Measurements from ENCODE around the gene ARHGEF40.

ARHGEF40 gene

GRCh38 chr14:21093769-21094681 is 23.9 kb downstream of the ARHGEF40 start:
- ChIA-PET CTCF (interaction anchor here (1.6 to 7.4 kb wide), 11 partner anchors 11 to 90 kb away, joined by 5 to 204 read pairs (median 15); partner anchors contain the start of genes ARHGEF40, RNASE7 and TMEM253), POLR2A (no interaction called here)
- Histone ChIP-seq H3K4me1 (ENCODE audit: control extremely low read depth in 1 of 4, control insufficient read depth in 4 of 4, insufficient read depth in 4 of 4, low read length in 3 of 4) (peaks cover 3 to 24% (median 10%) of the 10 kb centered on the region in 4 experiments), H3K9me3 (ENCODE audit: control extremely low read depth in 1 of 5, control insufficient read depth in 4 of 5, insufficient read depth in 2 of 5, low read depth in 1 of 5, low read length in 4 of 5) (no peaks in the 10 kb centered on the region), H3K4me3 (ENCODE audit: control insufficient read depth in 1 of 7, extremely low read depth in 1 of 7, insufficient read depth in 4 of 7, low read depth in 2 of 7, low read length in 6 of 7) (no peak overlapping the region), H3K27me3 (replicated peaks in 2 of 5; ENCODE audit: control insufficient read depth in 4 of 5, insufficient read depth in 5 of 5, low read length in 4 of 5) (no peaks in the 10 kb centered on the region), H3K36me3 (ENCODE audit: control insufficient read depth in 4 of 4, insufficient read depth in 4 of 4, low read length in 3 of 4) (peaks cover 0 to 40% (median 15%) of the 10 kb centered on the region in 4 experiments), H3K27ac (ENCODE audit: insufficient read depth in 1 of 2, low read depth in 1 of 2, low read length in 2 of 2, poor library complexity in 1 of 2, severe bottlenecking in 2 of 2) (no peak overlapping the region)
- no peak for DNase-seq
- WGBS (ENCODE audit: insufficient coverage): 93% methylated on average over 5 of the region's 7 CpGs

GRCh38 chr14:21095430-21096205 is 25.5 kb downstream of the ARHGEF40 start:
- no peaks in the 10 kb centered on the region for H3K9me3 ChIP-seq (ENCODE audit: control extremely low read depth in 1 of 5, control insufficient read depth in 4 of 5, insufficient read depth in 2 of 5, low read depth in 1 of 5, low read length in 4 of 5)
- H3K27me3 ChIP-seq (replicated peaks in 2 of 5; ENCODE audit: control insufficient read depth in 4 of 5, insufficient read depth in 5 of 5, low read length in 4 of 5): no peaks in the 10 kb centered on the region
- peaks cover 0 to 26% (median 12%) of the 10 kb centered on the region in 4 experiments for H3K36me3 ChIP-seq (ENCODE audit: control insufficient read depth in 4 of 4, insufficient read depth in 4 of 4, low read length in 3 of 4)
- H3K27ac ChIP-seq (ENCODE audit: insufficient read depth in 1 of 2, low read depth in 1 of 2, low read length in 2 of 2, poor library complexity in 1 of 2, severe bottlenecking in 2 of 2): peak overlapping the region in 1 of 2 experiments; percentile 7
- POLR2A ChIA-PET: interaction anchor here (0.8 kb wide), 1 partner anchor 27 kb away, joined by 3 read pairs; no protein-coding TSS in a partner anchor
- CTCF ChIA-PET: interaction anchor here (1.5 to 7.4 kb wide), 6 partner anchors 9 to 81 kb away, joined by 3 to 204 read pairs (median 120); partner anchors contain the start of genes ARHGEF40 and TMEM253
- WGBS (ENCODE audit: insufficient coverage): 70% methylated on average over 2 of the region's 6 CpGs
- peaks cover 4 to 32% (median 19%) of the 10 kb centered on the region in 4 experiments for H3K4me1 ChIP-seq (ENCODE audit: control extremely low read depth in 1 of 4, control insufficient read depth in 4 of 4, insufficient read depth in 4 of 4, low read length in 3 of 4)
- peak in 2 of 3 donors; percentile 37 to 44 for DNase-seq
- H3K4me3 ChIP-seq (ENCODE audit: control insufficient read depth in 1 of 7, extremely low read depth in 1 of 7, insufficient read depth in 4 of 7, low read depth in 2 of 7, low read length in 6 of 7): no peak overlapping the region

GRCh38 chr14:21096438-21096837 is 26.3 kb downstream of the ARHGEF40 start:
- DNase-seq: no peak
- no peaks in the 10 kb centered on the region for H3K9me3 ChIP-seq (ENCODE audit: control extremely low read depth in 1 of 5, control insufficient read depth in 4 of 5, insufficient read depth in 2 of 5, low read depth in 1 of 5, low read length in 4 of 5)
- H3K36me3 ChIP-seq (ENCODE audit: control insufficient read depth in 4 of 4, insufficient read depth in 4 of 4, low read length in 3 of 4): peaks cover 0 to 18% (median 7%) of the 10 kb centered on the region in 4 experiments
- peaks cover 0 to 2% (median 0%) of the 10 kb centered on the region in 5 experiments for H3K27me3 ChIP-seq (replicated peaks in 2 of 5; ENCODE audit: control insufficient read depth in 4 of 5, insufficient read depth in 5 of 5, low read length in 4 of 5)
- no peak overlapping the region for H3K4me3 ChIP-seq (ENCODE audit: control insufficient read depth in 1 of 7, extremely low read depth in 1 of 7, insufficient read depth in 4 of 7, low read depth in 2 of 7, low read length in 6 of 7)
- POLR2A ChIA-PET: interaction anchor here (0.7 kb wide), 1 partner anchor 25 kb away, joined by 3 read pairs; no protein-coding TSS in a partner anchor
- WGBS (ENCODE audit: insufficient coverage): 100% methylated on average over 3 of the region's 3 CpGs
- H3K27ac ChIP-seq (ENCODE audit: insufficient read depth in 1 of 2, low read depth in 1 of 2, low read length in 2 of 2, poor library complexity in 1 of 2, severe bottlenecking in 2 of 2): no peak overlapping the region
- peaks cover 4 to 32% (median 19%) of the 10 kb centered on the region in 4 experiments for H3K4me1 ChIP-seq (ENCODE audit: control extremely low read depth in 1 of 4, control insufficient read depth in 4 of 4, insufficient read depth in 4 of 4, low read length in 3 of 4)
- CTCF ChIA-PET: interaction anchor here (0.9 to 7.4 kb wide), 10 partner anchors 8 to 81 kb away, joined by 3 to 204 read pairs (median 7); partner anchors contain the start of genes ARHGEF40 and TMEM253

- ChIA-PET POLR2A (interaction anchor here (0.7 kb wide), 1 partner anchor 25 kb away, joined by 3 read pairs; no protein-coding TSS in a partner anchor), CTCF (interaction anchor here (0.9 to 7.4 kb wide), 10 partner anchors 8 to 82 kb away, joined by 3 to 204 read pairs (median 7); partner anchors contain the start of genes ARHGEF40 and TMEM253)
- H3K27ac ChIP-seq (ENCODE audit: insufficient read depth in 1 of 2, low read depth in 1 of 2, low read length in 2 of 2, poor library complexity in 1 of 2, severe bottlenecking in 2 of 2): peak overlapping the region in 1 of 2 experiments; percentile 9
- H3K36me3 ChIP-seq (ENCODE audit: control insufficient read depth in 4 of 4, insufficient read depth in 4 of 4, low read length in 3 of 4): peaks cover 0 to 11% (median 4%) of the 10 kb centered on the region in 4 experiments
- H3K4me3 ChIP-seq (ENCODE audit: control insufficient read depth in 1 of 7, extremely low read depth in 1 of 7, insufficient read depth in 4 of 7, low read depth in 2 of 7, low read length in 6 of 7): peak overlapping the region in 4 of 7 experiments; percentile 41 to 70 (median 58)
- H3K4me1 ChIP-seq (ENCODE audit: control extremely low read depth in 1 of 4, control insufficient read depth in 4 of 4, insufficient read depth in 4 of 4, low read length in 3 of 4): peaks cover 4 to 35% (median 22%) of the 10 kb centered on the region in 4 experiments
- H3K9me3 ChIP-seq (ENCODE audit: control extremely low read depth in 1 of 5, control insufficient read depth in 4 of 5, insufficient read depth in 2 of 5, low read depth in 1 of 5, low read length in 4 of 5): no peaks in the 10 kb centered on the region
- WGBS (ENCODE audit: insufficient coverage): 86% methylated on average over 5 of the region's 10 CpGs
- no peak for DNase-seq
- H3K27me3 ChIP-seq (replicated peaks in 2 of 5; ENCODE audit: control insufficient read depth in 4 of 5, insufficient read depth in 5 of 5, low read length in 4 of 5): peaks cover 0 to 2% (median 0%) of the 10 kb centered on the region in 5 experiments
Observed at GRCh38 chr14:21096978-21097635, 27.0 kb downstream of the ARHGEF40 start.

GRCh38 chr14:21097636-21098075 is 27.6 kb downstream of the ARHGEF40 start:
- Histone ChIP-seq H3K36me3 (ENCODE audit: control insufficient read depth in 4 of 4, insufficient read depth in 4 of 4, low read length in 3 of 4) (peaks cover 0 to 8% (median 4%) of the 10 kb centered on the region in 4 experiments), H3K27ac (ENCODE audit: insufficient read depth in 1 of 2, low read depth in 1 of 2, low read length in 2 of 2, poor library complexity in 1 of 2, severe bottlenecking in 2 of 2) (peak overlapping the region in 1 of 2 experiments; percentile 9), H3K4me1 (ENCODE audit: control extremely low read depth in 1 of 4, control insufficient read depth in 4 of 4, insufficient read depth in 4 of 4, low read length in 3 of 4) (peaks cover 4 to 38% (median 23%) of the 10 kb centered on the region in 4 experiments), H3K27me3 (replicated peaks in 2 of 5; ENCODE audit: control insufficient read depth in 4 of 5, insufficient read depth in 5 of 5, low read length in 4 of 5) (peaks cover 0 to 2% (median 0%) of the 10 kb centered on the region in 5 experiments), H3K9me3 (ENCODE audit: control extremely low read depth in 1 of 5, control insufficient read depth in 4 of 5, insufficient read depth in 2 of 5, low read depth in 1 of 5, low read length in 4 of 5) (no peaks in the 10 kb centered on the region), H3K4me3 (ENCODE audit: control insufficient read depth in 1 of 7, extremely low read depth in 1 of 7, insufficient read depth in 4 of 7, low read depth in 2 of 7, low read length in 6 of 7) (peak overlapping the region in 5 of 7 experiments; percentile 35 to 70 (median 57))
- ChIA-PET CTCF (interaction anchor here (1.1 to 7.4 kb wide), 8 partner anchors 7 to 83 kb away, joined by 3 to 204 read pairs (median 57); partner anchors contain the start of genes ARHGEF40 and TMEM253), POLR2A (no interaction called here)
- no CpG with 5 or more reads among the region's 19 CpGs for WGBS (ENCODE audit: insufficient coverage)
- DNase-seq: peak in 1 of 3 donors; percentile 25
